CD4-positive, alpha-beta memory T cell (primary cell): Measurements from ENCODE around the gene CHD9. TPM values are rescaled to one million over a fixed set of nuclear protein-coding genes. Genes with fewer than 3 reads are reported as not detected.

Experiments used
- CTCF ChIA-PET: fragments of 350-600 bp; sonication (Branson Sonifier 250); formaldehyde crosslinking; loops from one replicate; lab custom pipeline; 2021; ENCODE audit warnings: inconsistent platforms; ENCODE audit not compliant: partially characterized antibody; lab: Charles Lee
- POLR2A ChIA-PET: fragments of 350-600 bp; sonication (Branson Sonifier 250); formaldehyde crosslinking; loops from one replicate; lab custom pipeline; 2021; ENCODE audit not compliant: partially characterized antibody; lab: Charles Lee
- DNase-seq, 5 donors: peaks; one replicate each; pipeline versions ENCODE4 v3.0.0 to v3.0.0-alpha.2; 2020 to 2022; ENCODE audit warnings: mixed read lengths in 1 of 5
- H3K27ac ChIP-seq: one replicate; pipeline ENCODE4 v1.7.0; 2013; ENCODE audit warnings: low read depth, low read length
- H3K27me3 ChIP-seq: 2 replicates; pipeline ENCODE4 v1.7.0; 2013; ENCODE audit warnings: mild to moderate bottlenecking, low read length, moderate library complexity; ENCODE audit not compliant: insufficient read depth
- H3K36me3 ChIP-seq: 2 replicates; pipeline ENCODE4 v1.7.0; 2013; ENCODE audit warnings: mild to moderate bottlenecking, low read length, moderate library complexity; ENCODE audit not compliant: insufficient read depth
- H3K4me1 ChIP-seq: 2 replicates; pipeline ENCODE4 v1.7.0; 2013; ENCODE audit warnings: mild to moderate bottlenecking, low read length, moderate library complexity; ENCODE audit not compliant: insufficient read depth
- H3K4me3 ChIP-seq, 2 donors: one replicate each; pipeline ENCODE4 v1.7.0; 2013; ENCODE audit warnings: low read length in 2 of 2, mild to moderate bottlenecking in 1 of 2
- H3K9me3 ChIP-seq, 2 donors: one replicate each; pipeline ENCODE4 v1.7.0; 2013; ENCODE audit warnings: low read length in 2 of 2, control low read depth in 1 of 2; ENCODE audit not compliant: control insufficient read depth in 1 of 2
- H3K27ac Mint-ChIP-seq, 7 donors: one replicate each; pipeline ENCODE4 v1.8.0; 2020 to 2021; ENCODE audit warnings: mixed read lengths in 7 of 7, mild to moderate bottlenecking in 6 of 7, inconsistent platforms in 3 of 7, moderate library complexity in 3 of 7
- H3K27me3 Mint-ChIP-seq, 2 donors: one replicate each; pipeline ENCODE4 v1.8.0; 2020 to 2021; ENCODE audit warnings: mixed read lengths in 2 of 2
- H3K36me3 Mint-ChIP-seq, 2 donors: one replicate each; pipeline ENCODE4 v1.8.0; 2020 to 2021; ENCODE audit warnings: mixed read lengths in 2 of 2, inconsistent platforms in 1 of 2, mild to moderate bottlenecking in 1 of 2
- H3K4me1 Mint-ChIP-seq, 4 donors: one replicate each; pipeline ENCODE4 v1.8.0; 2020 to 2021; ENCODE audit warnings: mixed read lengths in 4 of 4, mild to moderate bottlenecking in 1 of 4
- H3K4me3 Mint-ChIP-seq, 8 donors: one replicate each; pipeline ENCODE4 v1.8.0; 2020 to 2021; ENCODE audit warnings: mixed read lengths in 8 of 8, mild to moderate bottlenecking in 7 of 8, moderate library complexity in 6 of 8, inconsistent platforms in 3 of 8
- H3K9me3 Mint-ChIP-seq, 8 donors: one replicate each; pipeline ENCODE4 v1.8.0; 2020 to 2021; ENCODE audit warnings: mixed read lengths in 8 of 8, mild to moderate bottlenecking in 5 of 8, inconsistent platforms in 3 of 8, moderate library complexity in 1 of 8
- intact Hi-C: fragments of 100-400 bp; cut with micrococcal nuclease; formaldehyde crosslinking; loops from one replicate; pipeline ENCODE4 v1.15.1; 2023
- polyA plus RNA-seq, 2 donors: library from polyadenylated mRNA; unstranded; fragments of 300-500 nt; fragmentation: Illumina TruSeq; gene quantifications; one replicate each; pipeline ENCODE4 v1.2.3, GENCODE V29; 2021
- total RNA-seq, 2 experiments: library from RNA; stranded (reverse); gene quantifications; one replicate each; pipeline ENCODE4 v1.2.3, GENCODE V29; 2021

Gene CHD9, protein sequence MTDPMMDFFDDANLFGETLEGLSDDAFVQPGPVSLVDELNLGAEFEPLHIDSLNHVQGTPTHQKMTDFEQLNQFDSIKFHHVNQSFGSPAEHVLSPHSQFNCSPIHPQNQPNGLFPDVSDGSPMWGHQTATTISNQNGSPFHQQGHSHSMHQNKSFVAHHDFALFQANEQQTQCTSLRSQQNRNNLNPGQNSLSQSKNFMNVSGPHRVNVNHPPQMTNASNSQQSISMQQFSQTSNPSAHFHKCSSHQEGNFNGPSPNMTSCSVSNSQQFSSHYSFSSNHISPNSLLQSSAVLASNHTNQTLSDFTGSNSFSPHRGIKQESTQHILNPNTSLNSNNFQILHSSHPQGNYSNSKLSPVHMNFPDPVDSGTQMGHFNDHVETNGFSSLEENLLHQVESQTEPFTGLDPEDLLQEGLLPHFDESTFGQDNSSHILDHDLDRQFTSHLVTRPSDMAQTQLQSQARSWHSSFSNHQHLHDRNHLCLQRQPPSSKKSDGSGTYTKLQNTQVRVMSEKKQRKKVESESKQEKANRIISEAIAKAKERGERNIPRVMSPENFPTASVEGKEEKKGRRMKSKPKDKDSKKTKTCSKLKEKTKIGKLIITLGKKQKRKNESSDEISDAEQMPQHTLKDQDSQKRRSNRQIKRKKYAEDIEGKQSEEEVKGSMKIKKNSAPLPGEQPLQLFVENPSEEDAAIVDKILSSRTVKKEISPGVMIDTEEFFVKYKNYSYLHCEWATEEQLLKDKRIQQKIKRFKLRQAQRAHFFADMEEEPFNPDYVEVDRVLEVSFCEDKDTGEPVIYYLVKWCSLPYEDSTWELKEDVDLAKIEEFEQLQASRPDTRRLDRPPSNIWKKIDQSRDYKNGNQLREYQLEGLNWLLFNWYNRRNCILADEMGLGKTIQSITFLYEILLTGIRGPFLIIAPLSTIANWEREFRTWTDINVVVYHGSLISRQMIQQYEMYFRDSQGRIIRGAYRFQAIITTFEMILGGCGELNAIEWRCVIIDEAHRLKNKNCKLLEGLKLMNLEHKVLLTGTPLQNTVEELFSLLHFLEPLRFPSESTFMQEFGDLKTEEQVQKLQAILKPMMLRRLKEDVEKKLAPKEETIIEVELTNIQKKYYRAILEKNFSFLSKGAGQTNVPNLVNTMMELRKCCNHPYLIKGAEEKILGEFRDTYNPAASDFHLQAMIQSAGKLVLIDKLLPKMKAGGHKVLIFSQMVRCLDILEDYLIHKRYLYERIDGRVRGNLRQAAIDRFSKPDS (N-terminal part only)
- total RNA-seq = 10 to 100 TPM; 47.0 to 49.7 TPM
- polyA plus RNA-seq = 10 to 100 TPM; 22.9 to 31.9 TPM

DNA sequence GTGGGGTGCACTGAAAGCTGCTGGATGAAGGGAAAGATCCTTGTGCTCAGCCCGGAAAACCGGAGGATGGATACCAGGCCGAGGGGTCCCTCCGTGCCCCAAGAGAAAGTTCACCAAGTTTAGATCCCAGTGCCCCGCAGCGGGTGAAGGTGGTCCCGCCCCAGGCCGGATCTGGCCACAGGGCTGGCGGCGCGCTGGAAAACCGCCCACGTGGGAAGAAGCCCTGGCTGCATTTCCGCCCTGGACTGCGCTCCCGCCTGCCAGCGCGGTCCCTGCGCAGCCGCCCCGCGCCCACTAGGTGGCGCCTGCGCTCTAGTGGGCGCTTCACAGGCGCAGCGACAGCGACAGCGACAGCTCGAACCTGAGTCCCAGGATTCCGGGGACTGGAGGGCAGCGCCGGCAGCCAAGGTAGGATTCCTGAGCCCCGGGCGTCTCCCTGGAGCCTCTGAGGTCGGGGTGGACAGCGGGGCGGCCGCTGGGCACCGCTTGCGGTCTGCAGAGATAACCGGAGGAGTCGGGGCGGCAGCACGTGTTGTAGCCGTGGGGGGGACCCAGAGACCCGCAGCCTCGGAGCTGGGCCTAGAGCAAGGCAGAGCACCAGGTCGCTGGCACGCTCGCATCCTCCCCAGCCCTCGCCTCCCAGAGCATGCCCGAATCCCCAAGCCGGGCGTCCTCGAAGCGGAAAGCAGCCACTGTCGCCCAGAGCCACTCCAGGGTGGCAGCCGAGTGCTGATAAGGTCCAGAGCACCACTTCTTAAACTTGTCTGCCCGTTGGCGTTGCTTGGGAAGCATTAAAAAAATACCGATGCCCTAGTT, at the start of gene CHD9:
TSS of gene CHD9 (plus strand) at position 322 of the 816 bp plus-strand sequence. CDS start 101,099 bp downstream, outside the sequence.
- ChIA-PET CTCF (interaction anchor here (0.5 to 7.4 kb wide), 36 partner anchors 9 to 491 kb away, joined by 3 to 93 read pairs (median 4); partner anchors contain the start of gene AKTIP), POLR2A (interaction anchor here (1.0 to 2.8 kb wide), 6 partner anchors 44 to 649 kb away, joined by 3 to 13 read pairs (median 4); partner anchors contain the start of genes AKTIP, FTO, RBL2 and RPGRIP1L)
- Mint-ChIP-seq H3K9me3 (no peaks in the 10 kb centered on the region), H3K36me3 (no peaks in the 10 kb centered on the region), H3K4me1 (peaks cover 9 to 37% (median 13%) of the 10 kb centered on the region in 4 donors), H3K27ac (peak within 1 kb of the TSS; percentile 31 to 94 (median 73)), H3K4me3 (peak within 1 kb of the TSS; percentile 70 to 95 (median 86)), H3K27me3 (no peaks in the 10 kb centered on the region)
- DNase-seq = peak; percentile 69 to 82 (median 77)
- no peaks in the 10 kb centered on the region for H3K9me3 ChIP-seq
- intact Hi-C loops = loop anchor here (1.0 kb wide), 8 partner anchors 44 to 455 kb away; partner anchors contain the start of gene AKTIP
- peak within 1 kb of the TSS; percentile 53 for H3K27ac ChIP-seq
- no peaks in the 10 kb centered on the region for H3K36me3 ChIP-seq
- H3K4me1 ChIP-seq = peaks cover 21% of the 10 kb centered on the region
- no peaks in the 10 kb centered on the region for H3K27me3 ChIP-seq
- peak within 1 kb of the TSS; percentile 57 to 87 for H3K4me3 ChIP-seq

DNA sequence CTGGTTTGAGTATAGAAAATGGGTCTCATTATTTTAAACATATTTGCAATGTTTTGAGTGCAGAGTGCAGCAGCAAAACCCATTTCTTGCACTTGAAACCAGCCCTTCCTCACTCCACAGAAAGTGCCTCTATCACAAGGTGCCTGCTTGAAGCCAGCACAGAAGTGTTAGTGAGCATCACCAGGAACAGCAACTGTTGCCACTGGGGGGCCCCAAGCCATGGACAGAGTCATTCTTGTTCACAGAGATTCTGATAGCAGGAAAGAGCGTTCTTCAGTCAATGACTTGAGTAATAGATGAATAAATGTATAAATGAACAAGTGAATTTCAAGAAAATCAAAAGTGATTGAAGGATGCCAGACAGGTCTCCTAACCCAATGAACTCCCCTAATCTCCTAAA, 47.7 kb upstream of the CHD9 start:
- no peaks in the 10 kb centered on the region for H3K4me1 Mint-ChIP-seq
- Histone ChIP-seq H3K36me3 (no peaks in the 10 kb centered on the region), H3K4me1 (no peaks in the 10 kb centered on the region), H3K9me3 (no peaks in the 10 kb centered on the region), H3K4me3 (no peak overlapping the region), H3K27ac (no peak overlapping the region), H3K27me3 (no peaks in the 10 kb centered on the region)
- DNase-seq = no peak
- no peaks in the 10 kb centered on the region for H3K36me3 Mint-ChIP-seq
- no peak overlapping the region for H3K4me3 Mint-ChIP-seq
- H3K9me3 Mint-ChIP-seq = peaks cover 0 to 6% (median 0%) of the 10 kb centered on the region in 8 donors
- ChIA-PET CTCF (no interaction called here), POLR2A (no interaction called here)
- H3K27ac Mint-ChIP-seq = no peak overlapping the region
- intact Hi-C loops = no loop called here
- peaks cover 11 to 13% of the 10 kb centered on the region in 2 donors for H3K27me3 Mint-ChIP-seq

DNA sequence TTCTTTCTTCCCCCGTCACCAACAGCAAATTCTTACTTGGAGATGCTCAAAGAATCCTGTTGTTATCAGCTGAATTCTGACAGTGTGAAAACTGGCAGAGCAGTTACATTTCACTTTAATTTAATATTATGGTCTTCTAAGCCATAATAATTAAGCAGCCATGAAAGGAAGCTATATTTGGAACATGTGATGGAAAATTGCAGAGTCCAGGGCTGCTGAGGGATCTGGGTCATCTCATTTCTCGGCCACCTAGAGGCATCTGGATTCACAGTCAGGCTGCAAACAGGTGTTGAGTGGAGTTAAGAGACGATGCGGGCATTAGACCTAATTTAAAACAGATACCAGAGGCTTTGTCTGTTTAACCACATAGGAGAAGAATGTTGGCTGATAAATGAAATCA, 40.5 kb upstream of the CHD9 start:
- H3K9me3 ChIP-seq = no peaks in the 10 kb centered on the region
- Mint-ChIP-seq H3K4me3 (no peak overlapping the region), H3K9me3 (no peaks in the 10 kb centered on the region), H3K4me1 (no peaks in the 10 kb centered on the region), H3K27me3 (peaks cover 15 to 18% of the 10 kb centered on the region in 2 donors), H3K36me3 (no peaks in the 10 kb centered on the region), H3K27ac (no peak overlapping the region)
- CTCF ChIA-PET = no interaction called here
- H3K27me3 ChIP-seq = no peaks in the 10 kb centered on the region
- intact Hi-C loops = no loop called here
- no peak for DNase-seq
- POLR2A ChIA-PET = no interaction called here
- H3K27ac ChIP-seq = no peak overlapping the region
- H3K4me1 ChIP-seq = no peaks in the 10 kb centered on the region
- H3K36me3 ChIP-seq = no peaks in the 10 kb centered on the region
- no peak overlapping the region for H3K4me3 ChIP-seq

DNA sequence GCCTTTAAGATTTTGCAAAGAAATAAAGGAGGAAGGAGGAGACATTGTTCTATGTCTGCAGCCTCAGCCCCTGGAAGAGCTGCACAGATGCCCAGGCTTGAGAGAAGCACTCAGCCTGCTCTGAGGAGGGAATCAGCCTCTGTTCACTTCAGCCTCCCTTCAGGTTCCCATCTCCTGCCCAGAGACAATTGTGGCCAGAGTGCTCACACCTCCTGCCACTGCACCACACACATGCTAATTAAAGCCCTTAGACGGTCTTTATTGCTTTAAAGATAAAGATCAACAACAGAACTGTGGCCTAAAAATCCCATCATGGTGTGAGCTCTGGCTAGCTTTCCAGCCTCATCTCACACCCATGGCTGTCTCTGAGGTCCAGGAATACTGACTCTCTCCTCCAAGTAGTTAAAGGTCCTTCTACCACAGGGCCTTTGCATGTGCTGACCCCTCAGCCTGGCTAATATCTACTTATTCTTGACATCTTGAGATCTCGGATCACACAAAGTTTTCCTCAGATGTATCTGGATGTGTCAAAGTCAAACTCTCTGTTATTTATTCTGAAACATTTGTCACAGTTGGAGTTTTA, 35.9 kb upstream of the CHD9 start:
- ChIA-PET CTCF (no interaction called here), POLR2A (no interaction called here)
- Mint-ChIP-seq H3K9me3 (no peaks in the 10 kb centered on the region), H3K4me3 (no peak overlapping the region), H3K27ac (no peak overlapping the region), H3K4me1 (no peaks in the 10 kb centered on the region), H3K27me3 (peaks cover 5 to 9% of the 10 kb centered on the region in 2 donors), H3K36me3 (no peaks in the 10 kb centered on the region)
- Histone ChIP-seq H3K27ac (no peak overlapping the region), H3K4me1 (no peaks in the 10 kb centered on the region), H3K4me3 (no peak overlapping the region), H3K36me3 (no peaks in the 10 kb centered on the region), H3K27me3 (no peaks in the 10 kb centered on the region), H3K9me3 (no peaks in the 10 kb centered on the region)
- DNase-seq = no peak
- intact Hi-C loops = no loop called here

DNA sequence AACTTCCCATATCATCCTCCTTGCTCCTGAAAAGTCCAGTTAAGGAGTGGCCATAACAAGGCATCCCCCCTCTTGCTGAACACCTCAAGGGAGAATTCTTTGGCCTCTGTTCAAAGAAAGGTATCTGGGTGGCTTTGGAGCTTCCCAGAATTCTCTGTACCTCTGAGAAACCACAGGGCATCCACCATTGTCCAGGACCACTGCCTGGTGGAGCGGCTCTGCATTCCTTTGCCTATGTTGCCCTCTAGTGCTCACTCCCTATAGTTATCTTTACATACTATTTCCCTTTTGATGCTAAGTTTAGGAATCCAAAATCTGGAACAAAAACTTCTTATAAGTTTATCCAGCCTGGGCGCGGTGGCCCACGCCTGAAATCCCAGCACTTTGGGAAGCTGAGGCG, 32.4 kb upstream of the CHD9 start:
- Mint-ChIP-seq H3K27me3 (no peaks in the 10 kb centered on the region), H3K36me3 (no peaks in the 10 kb centered on the region), H3K9me3 (no peaks in the 10 kb centered on the region), H3K4me1 (no peaks in the 10 kb centered on the region), H3K27ac (no peak overlapping the region), H3K4me3 (no peak overlapping the region)
- CTCF ChIA-PET = interaction anchor here (1.3 kb wide), 1 partner anchor 721 kb away, joined by 3 read pairs; no protein-coding TSS in a partner anchor
- H3K4me3 ChIP-seq = no peak overlapping the region
- no peaks in the 10 kb centered on the region for H3K36me3 ChIP-seq
- no peaks in the 10 kb centered on the region for H3K27me3 ChIP-seq
- no peaks in the 10 kb centered on the region for H3K9me3 ChIP-seq
- no peak for DNase-seq
- POLR2A ChIA-PET = no interaction called here
- intact Hi-C loops = no loop called here
- no peaks in the 10 kb centered on the region for H3K4me1 ChIP-seq
- H3K27ac ChIP-seq = no peak overlapping the region

DNA sequence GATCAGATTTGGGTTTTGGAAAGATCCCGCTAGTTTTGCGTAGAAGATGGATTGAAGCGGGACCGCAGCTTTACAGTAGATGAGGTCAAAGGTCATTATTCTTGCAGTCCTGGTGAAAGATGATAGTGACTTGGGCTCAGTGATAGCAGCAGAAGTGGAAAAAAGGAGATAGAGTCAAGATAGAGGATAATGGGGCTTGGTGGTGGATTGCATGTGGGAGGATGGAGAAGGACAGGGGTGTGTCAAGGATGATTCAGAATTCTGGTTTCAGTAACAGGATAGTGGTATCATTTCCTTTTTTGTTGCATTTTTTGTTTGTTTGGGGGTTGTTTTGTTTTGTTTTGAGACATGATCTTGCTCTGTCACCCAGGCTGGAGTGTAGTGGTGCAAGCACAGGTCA, 30.7 kb upstream of the CHD9 start:
- Mint-ChIP-seq H3K27me3 (no peaks in the 10 kb centered on the region), H3K4me3 (no peak overlapping the region), H3K36me3 (no peaks in the 10 kb centered on the region), H3K4me1 (no peaks in the 10 kb centered on the region), H3K27ac (peak overlapping the region in 1 of 7 donors; percentile 15), H3K9me3 (peaks cover 0 to 1% (median 0%) of the 10 kb centered on the region in 8 donors)
- H3K9me3 ChIP-seq = no peaks in the 10 kb centered on the region
- no peak overlapping the region for H3K4me3 ChIP-seq
- no peak for DNase-seq
- H3K36me3 ChIP-seq = no peaks in the 10 kb centered on the region
- H3K4me1 ChIP-seq = no peaks in the 10 kb centered on the region
- H3K27ac ChIP-seq = no peak overlapping the region
- POLR2A ChIA-PET = no interaction called here
- CTCF ChIA-PET = no interaction called here
- no peaks in the 10 kb centered on the region for H3K27me3 ChIP-seq
- intact Hi-C loops = no loop called here
